ENCODE measurements around the gene CHRNB1. TPM values are rescaled to one million over a fixed set of nuclear protein-coding genes. Genes with fewer than 3 reads are reported as not detected.
"Not testable (repeated sequence)": the region's sequence is repeated elsewhere in the genome, so short reads cannot be mapped to it uniquely, and the experiment has no call there.

Gene CHRNB1
- total RNA-seq, 1 donor = 26.1 TPM

GRCh38 chr17:7466318-7466638 is 21.4 kb downstream of the CHRNB1 start:
- DNase-seq (ENCODE audit: low read depth in 2 of 3, low spot score in 2 of 3) = no peak

- no peak for DNase-seq (ENCODE audit: low read depth in 2 of 3, low spot score in 2 of 3)
These were observed 21.9 kb downstream of the CHRNB1 start for GRCh38 chr17:7466639-7467341.

- no peak for DNase-seq (ENCODE audit: low read depth in 2 of 3, low spot score in 2 of 3)
These were observed 22.6 kb downstream of the CHRNB1 start for GRCh38 chr17:7467498-7467897.

- DNase-seq (ENCODE audit: low read depth in 2 of 3, low spot score in 2 of 3) = no peak
These were observed 23.4 kb downstream of the CHRNB1 start for GRCh38 chr17:7468290-7468689.

- DNase-seq (ENCODE audit: low read depth in 2 of 3, low spot score in 2 of 3) = no peak
These were observed 24.0 kb downstream of the CHRNB1 start for GRCh38 chr17:7468804-7469389.

- DNase-seq (ENCODE audit: low read depth in 2 of 3, low spot score in 2 of 3) = not testable (repeated sequence)
These were observed 25.0 kb downstream of the CHRNB1 start for GRCh38 chr17:7469843-7470242.

- DNase-seq (ENCODE audit: low read depth in 2 of 3, low spot score in 2 of 3) = not testable (repeated sequence)
These were observed 25.7 kb downstream of the CHRNB1 start for GRCh38 chr17:7470457-7470973.

GRCh38 chr17:7471729-7472128 is 26.9 kb downstream of the CHRNB1 start:
- no peak for DNase-seq (ENCODE audit: low read depth in 2 of 3, low spot score in 2 of 3)

- not testable (repeated sequence) for DNase-seq (ENCODE audit: low read depth in 2 of 3, low spot score in 2 of 3)
These were observed 29.9 kb downstream of the CHRNB1 start for GRCh38 chr17:7474767-7475166.

- peak in 1 of 3 donors; percentile 42 for DNase-seq (ENCODE audit: low read depth in 2 of 3, low spot score in 2 of 3)
These were observed 31.0 kb downstream of the CHRNB1 start for GRCh38 chr17:7475764-7476422.

GRCh38 chr17:7476494-7476893 is 31.6 kb downstream of the CHRNB1 start:
- no peak for DNase-seq (ENCODE audit: low read depth in 2 of 3, low spot score in 2 of 3)

GRCh38 chr17:7476951-7477350 is 32.1 kb downstream of the CHRNB1 start:
- no peak for DNase-seq (ENCODE audit: low read depth in 2 of 3, low spot score in 2 of 3)

GRCh38 chr17:7477392-7478275 is 32.8 kb downstream of the CHRNB1 start:
- DNase-seq (ENCODE audit: low read depth in 2 of 3, low spot score in 2 of 3) = peak in 1 of 3 donors; percentile 54

- peak in 2 of 3 donors; percentile 47 to 69 for DNase-seq (ENCODE audit: low read depth in 2 of 3, low spot score in 2 of 3)
These were observed 33.7 kb downstream of the CHRNB1 start for GRCh38 chr17:7478276-7479212.

GRCh38 chr17:7479213-7480088 is 34.6 kb downstream of the CHRNB1 start, which contains the start of gene ZBTB4:
Gene ZBTB4 (minus strand): TSS chr17:7479631. CDS start chr17:7466801, 12,830 bp downstream.
- peak; percentile 52 to 59 (median 55) for DNase-seq (ENCODE audit: low read depth in 2 of 3, low spot score in 2 of 3)

GRCh38 chr17:7480089-7480384 is 35.2 kb downstream of the CHRNB1 start:
- no peak for DNase-seq (ENCODE audit: low read depth in 2 of 3, low spot score in 2 of 3)

- DNase-seq (ENCODE audit: low read depth in 2 of 3, low spot score in 2 of 3) = not testable (repeated sequence)
These were observed 36.4 kb downstream of the CHRNB1 start, which contains the start of gene SLC35G6 for GRCh38 chr17:7481275-7481674. Gene SLC35G6 (plus strand): TSS chr17:7481446. CDS start chr17:7481517, 71 bp downstream.

GRCh38 chr17:7481842-7482741 is 37.2 kb downstream of the CHRNB1 start:
- not testable (repeated sequence) for DNase-seq (ENCODE audit: low read depth in 2 of 3, low spot score in 2 of 3)
